Measurements from ENCODE around the gene CRMP1. TPM values are rescaled to one million over a fixed set of nuclear protein-coding genes. Genes with fewer than 3 reads are reported as not detected.
"Not testable (repeated sequence)": the region's sequence is repeated elsewhere in the genome, so short reads cannot be mapped to it uniquely, and the experiment has no call there.

Gene CRMP1
- total RNA-seq, 4 donors from 2014 or later, result 1.2 to 4.0 (median 2.3) TPM

DNA sequence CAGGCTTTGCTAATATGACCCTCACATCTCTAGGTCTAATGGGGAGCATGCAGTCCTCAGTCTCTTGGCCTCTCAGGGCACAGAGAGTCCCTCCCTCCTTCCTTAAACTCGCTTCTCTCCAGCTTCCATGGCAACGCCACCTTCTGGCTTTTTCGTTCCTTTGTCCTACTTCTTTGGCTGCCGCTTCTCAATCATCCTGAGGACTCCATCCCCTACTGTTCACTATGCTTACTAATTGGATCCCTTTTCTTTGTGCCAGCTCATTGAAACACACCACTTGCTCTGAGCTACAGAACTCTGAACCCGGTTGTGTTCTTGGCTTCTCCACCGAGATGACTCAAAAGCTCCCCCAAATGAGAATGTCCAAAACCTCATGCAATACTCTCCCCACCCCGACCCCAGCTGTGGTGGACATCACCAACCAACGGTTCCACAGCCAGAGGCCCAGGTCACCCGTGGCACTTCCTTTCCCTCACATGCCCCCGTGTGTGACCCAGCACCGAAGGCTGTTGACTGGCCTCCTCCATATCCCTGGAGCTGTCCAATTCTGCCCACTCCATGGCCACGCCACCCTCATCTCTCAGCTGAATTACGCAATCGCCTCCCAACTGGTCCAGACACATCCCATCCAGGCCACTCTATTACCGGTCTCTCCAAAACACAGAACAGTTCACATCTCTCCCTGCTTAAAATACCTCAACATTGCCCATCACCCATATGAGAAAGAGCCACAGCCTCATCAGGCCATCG is 34.7 kb downstream of the CRMP1 start:
- no peaks in the 10 kb centered on the region for H3K9me3 ChIP-seq
- no peaks in the 10 kb centered on the region for H3K4me1 ChIP-seq
- H3K27ac ChIP-seq (replicated peaks in 1 of 4), result no peak overlapping the region
- H3K36me3 ChIP-seq, result no peaks in the 10 kb centered on the region
- peaks cover 0 to 24% (median 0%) of the 10 kb centered on the region in 4 donors for H3K27me3 ChIP-seq
- no peak for DNase-seq (ENCODE audit: extremely low spot score)
- no peak overlapping the region for H3K4me3 ChIP-seq
- WGBS, result 88% methylated on average over 16 of the region's 16 CpGs
- intact Hi-C loops (cut with DNase I), result no loop called here
- TF ChIP-seq EP300 (IDR thresholded peaks at IDR 0.05), result no peak
- TF ChIP-seq, protein P1, sequence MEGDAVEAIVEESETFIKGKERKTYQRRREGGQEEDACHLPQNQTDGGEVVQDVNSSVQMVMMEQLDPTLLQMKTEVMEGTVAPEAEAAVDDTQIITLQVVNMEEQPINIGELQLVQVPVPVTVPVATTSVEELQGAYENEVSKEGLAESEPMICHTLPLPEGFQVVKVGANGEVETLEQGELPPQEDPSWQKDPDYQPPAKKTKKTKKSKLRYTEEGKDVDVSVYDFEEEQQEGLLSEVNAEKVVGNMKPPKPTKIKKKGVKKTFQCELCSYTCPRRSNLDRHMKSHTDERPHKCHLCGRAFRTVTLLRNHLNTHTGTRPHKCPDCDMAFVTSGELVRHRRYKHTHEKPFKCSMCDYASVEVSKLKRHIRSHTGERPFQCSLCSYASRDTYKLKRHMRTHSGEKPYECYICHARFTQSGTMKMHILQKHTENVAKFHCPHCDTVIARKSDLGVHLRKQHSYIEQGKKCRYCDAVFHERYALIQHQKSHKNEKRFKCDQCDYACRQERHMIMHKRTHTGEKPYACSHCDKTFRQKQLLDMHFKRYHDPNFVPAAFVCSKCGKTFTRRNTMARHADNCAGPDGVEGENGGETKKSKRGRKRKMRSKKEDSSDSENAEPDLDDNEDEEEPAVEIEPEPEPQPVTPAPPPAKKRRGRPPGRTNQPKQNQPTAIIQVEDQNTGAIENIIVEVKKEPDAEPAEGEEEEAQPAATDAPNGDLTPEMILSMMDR (IDR thresholded peaks at IDR 0.05), result no peak
- no peak for TF ChIP-seq POLR2A (IDR thresholded peaks at IDR 0.05; ENCODE audit: low read depth)
- TF ChIP-seq POLR2AphosphoS5 (IDR thresholded peaks at IDR 0.05), result no peak

DNA sequence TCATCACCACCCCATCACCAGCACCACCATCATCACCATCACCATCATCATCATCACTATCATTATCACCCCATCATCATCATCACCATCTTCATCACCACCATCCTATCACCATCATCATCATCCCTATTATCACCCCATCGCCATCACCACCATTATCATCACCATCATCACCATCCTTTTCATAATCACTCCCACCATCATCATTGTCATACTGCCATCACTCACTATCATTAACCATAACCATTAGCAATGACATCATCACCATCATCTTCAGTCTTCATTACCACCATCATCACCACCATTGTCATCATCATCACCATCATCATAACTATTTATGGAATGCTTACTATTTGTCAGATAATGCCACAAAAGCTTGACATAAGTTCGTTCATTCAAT is 35.7 kb downstream of the CRMP1 start:
- WGBS, result 89% methylated on average over 2 of the region's 2 CpGs
- Histone ChIP-seq H3K27ac (replicated peaks in 1 of 4) (no peak overlapping the region), H3K9me3 (no peaks in the 10 kb centered on the region), H3K27me3 (peaks cover 0 to 22% (median 0%) of the 10 kb centered on the region in 4 donors), H3K4me1 (no peaks in the 10 kb centered on the region), H3K36me3 (no peaks in the 10 kb centered on the region), H3K4me3 (no peak overlapping the region)
- TF ChIP-seq, protein P1 (IDR thresholded peaks at IDR 0.05), result no peak
- TF ChIP-seq EP300 (IDR thresholded peaks at IDR 0.05) (no peak), POLR2A (IDR thresholded peaks at IDR 0.05; ENCODE audit: low read depth) (no peak), POLR2AphosphoS5 (IDR thresholded peaks at IDR 0.05) (no peak)
- DNase-seq (ENCODE audit: extremely low spot score), result no peak
- intact Hi-C loops (cut with DNase I), result no loop called here

DNA sequence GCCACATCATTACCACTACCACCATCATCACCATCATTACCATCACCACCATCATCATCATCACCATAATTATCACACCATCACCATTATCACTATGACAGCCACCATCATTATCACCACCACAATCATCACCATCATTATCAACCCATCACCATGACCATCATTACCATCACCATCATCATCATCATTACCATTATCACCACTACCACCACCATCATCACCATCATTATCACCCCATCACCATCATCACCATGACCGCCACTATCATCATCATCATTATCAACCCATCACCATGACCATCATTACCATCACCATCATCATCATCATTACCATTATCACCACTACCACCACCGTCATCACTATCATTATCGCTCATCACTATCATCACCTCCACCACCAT is 36.5 kb downstream of the CRMP1 start:
- WGBS, result 87% methylated on average over 3 of the region's 3 CpGs
- H3K9me3 ChIP-seq; H3K4me3 ChIP-seq; DNase-seq (ENCODE audit: extremely low spot score); intact Hi-C loops (cut with DNase I); H3K36me3 ChIP-seq; H3K27ac ChIP-seq (replicated peaks in 1 of 4); H3K4me1 ChIP-seq: not testable (repeated sequence)
- peaks cover 0 to 15% (median 0%) of the 10 kb centered on the region in 4 donors for H3K27me3 ChIP-seq

DNA sequence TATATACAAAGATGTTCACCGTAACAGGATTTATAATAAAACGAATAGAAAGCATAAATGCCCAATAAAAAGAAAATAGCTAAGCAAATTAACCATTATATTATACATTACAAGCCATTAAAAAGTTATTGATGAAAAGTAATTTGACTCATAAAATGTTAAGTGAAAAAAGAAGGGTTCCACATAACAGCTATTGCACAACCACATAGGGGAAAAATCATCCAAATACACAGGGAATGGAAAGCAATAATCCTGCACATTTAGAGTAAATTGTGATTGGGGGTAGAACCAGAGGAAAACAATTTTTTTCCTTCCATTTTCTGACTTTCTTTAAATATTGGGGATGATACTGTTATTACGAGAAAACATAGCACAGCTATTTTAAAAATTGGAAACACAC is 38.0 kb downstream of the CRMP1 start:
- intact Hi-C loops (cut with DNase I), result no loop called here
- H3K36me3 ChIP-seq, result no peaks in the 10 kb centered on the region
- H3K27ac ChIP-seq (replicated peaks in 1 of 4), result no peak overlapping the region
- H3K4me3 ChIP-seq, result no peak overlapping the region
- no peak for DNase-seq (ENCODE audit: extremely low spot score)
- no peaks in the 10 kb centered on the region for H3K9me3 ChIP-seq
- TF ChIP-seq, protein P1 (IDR thresholded peaks at IDR 0.05), result no peak
- TF ChIP-seq POLR2A (IDR thresholded peaks at IDR 0.05; ENCODE audit: low read depth) (no peak), EP300 (IDR thresholded peaks at IDR 0.05) (no peak), POLR2AphosphoS5 (IDR thresholded peaks at IDR 0.05) (no peak)
- H3K27me3 ChIP-seq, result peaks cover 0 to 11% (median 0%) of the 10 kb centered on the region in 4 donors
- no peaks in the 10 kb centered on the region for H3K4me1 ChIP-seq
- WGBS, result 91% methylated on average over 3 of the region's 3 CpGs

DNA sequence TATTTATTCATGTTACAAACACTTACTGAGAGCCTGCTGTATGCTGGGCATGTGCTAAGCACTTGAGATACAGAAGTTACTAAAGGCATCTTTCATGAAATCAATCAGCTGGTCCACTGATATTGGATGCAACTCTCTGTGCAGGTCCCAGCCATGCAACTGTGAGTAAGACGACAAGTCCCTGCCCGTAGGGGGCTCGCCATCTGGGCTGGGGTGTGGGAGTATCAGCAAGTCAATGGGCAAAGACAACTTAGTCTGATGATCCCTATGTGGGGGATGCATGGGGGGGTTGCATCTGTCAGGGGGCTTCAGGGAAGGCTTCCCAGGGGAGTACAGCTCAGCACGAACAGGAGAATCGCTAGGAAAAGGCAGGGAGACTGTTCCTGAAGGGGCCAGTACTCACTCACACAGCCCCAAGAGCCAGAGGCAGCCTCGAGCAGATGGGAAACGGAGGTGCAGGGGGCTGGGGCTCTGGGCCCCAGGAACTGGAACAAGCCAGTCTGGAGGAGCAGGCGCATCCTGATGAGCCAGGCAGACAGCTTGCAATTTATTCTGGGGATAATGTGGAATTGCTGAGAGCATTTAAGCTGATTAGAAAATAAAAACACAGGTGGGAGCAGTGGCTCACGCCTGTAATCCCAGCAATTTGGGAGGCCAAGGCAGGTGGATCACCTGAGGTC is 40.2 kb downstream of the CRMP1 start:
- DNase-seq (ENCODE audit: extremely low spot score), result no peak
- 85% methylated on average over 9 of the region's 9 CpGs for WGBS
- H3K4me1 ChIP-seq, result no peaks in the 10 kb centered on the region
- no peaks in the 10 kb centered on the region for H3K36me3 ChIP-seq
- intact Hi-C loops (cut with DNase I), result no loop called here
- no peak for TF ChIP-seq POLR2A (IDR thresholded peaks at IDR 0.05; ENCODE audit: low read depth)
- TF ChIP-seq, protein P1 (IDR thresholded peaks at IDR 0.05), result no peak
- H3K4me3 ChIP-seq, result no peak overlapping the region
- no peaks in the 10 kb centered on the region for H3K9me3 ChIP-seq
- H3K27me3 ChIP-seq, result peaks cover 0 to 8% (median 0%) of the 10 kb centered on the region in 4 donors
- H3K27ac ChIP-seq (replicated peaks in 1 of 4), result no peak overlapping the region

All from esophagus muscularis mucosa (tissue), 4 donors.